MM.1S (cell line): ENCODE data around the gene LITAF.

Experiments
- DNase-seq: peaks from one replicate; pipeline ENCODE4 v3.0.0-alpha.2; 2015
- H2AFZ ChIP-seq: fragments of 300-600 bp; sonication (generic); 2 replicates; pipeline ENCODE4 v1.6.0; 2016; ENCODE audit warnings: antibody characterized with exemption, low read length
- H3F3A ChIP-seq: fragments of 300-600 bp; sonication (generic); 2 replicates; pipeline ENCODE4 v1.6.1; 2016; ENCODE audit warnings: mild to moderate bottlenecking, antibody characterized with exemption, low read length, moderate library complexity, mixed read lengths; ENCODE audit not compliant: insufficient read depth
- H3K27ac ChIP-seq: fragments of 300-600 bp; sonication (generic); 2 replicates; pipeline ENCODE4 v1.5.1; 2016; ENCODE audit warnings: mild to moderate bottlenecking, low read length
- H3K27me3 ChIP-seq: fragments of 300-600 bp; sonication (generic); replicated peaks from 2 replicates; pipeline ENCODE4 v1.6.0; 2016; ENCODE audit warnings: low read length; ENCODE audit not compliant: insufficient read depth
- H3K36me3 ChIP-seq: fragments of 300-600 bp; sonication (generic); replicated peaks from 2 replicates; pipeline ENCODE4 v1.6.1; 2016; ENCODE audit warnings: mild to moderate bottlenecking, low read length, mixed read lengths; ENCODE audit not compliant: insufficient read depth
- H3K4me1 ChIP-seq: fragments of 300-600 bp; sonication (generic); 2 replicates; pipeline ENCODE4 v1.6.1; 2016; ENCODE audit warnings: low read length, mixed read lengths
- H3K4me2 ChIP-seq: fragments of 300-600 bp; sonication (generic); 2 replicates; pipeline ENCODE4 v1.6.0; 2016; ENCODE audit warnings: low read depth, low read length
- H3K4me3 ChIP-seq: fragments of 300-600 bp; sonication (generic); 2 replicates; pipeline ENCODE4 v1.5.1; 2016; ENCODE audit warnings: low read length, mixed read lengths
- H3K79me2 ChIP-seq: fragments of 300-600 bp; sonication (generic); 2 replicates; pipeline ENCODE4 v1.6.1; 2016; ENCODE audit warnings: mixed run types, low read length, mixed read lengths
- H3K9ac ChIP-seq: fragments of 300-600 bp; sonication (generic); 2 replicates; pipeline ENCODE4 v1.6.1; 2016; ENCODE audit warnings: low read length, mixed read lengths
- H3K9me2 ChIP-seq: fragments of 300-600 bp; sonication (generic); replicated peaks from 2 replicates; pipeline ENCODE4 v1.6.1; 2016; ENCODE audit warnings: mild to moderate bottlenecking, low read length, mixed read lengths; ENCODE audit not compliant: insufficient read depth
- H3K9me3 ChIP-seq: fragments of 300-600 bp; sonication (generic); replicated peaks from 2 replicates; pipeline ENCODE4 v1.6.1; 2016; ENCODE audit warnings: mild to moderate bottlenecking, low read length, mixed read lengths; ENCODE audit not compliant: insufficient read depth
- H4K20me1 ChIP-seq: fragments of 300-600 bp; sonication (generic); 2 replicates; pipeline ENCODE4 v1.6.1; 2016; ENCODE audit warnings: mild to moderate bottlenecking, low read length, moderate library complexity, mixed read lengths; ENCODE audit not compliant: insufficient read depth
- CTCF ChIP-seq: fragments of 300-600 bp; sonication (generic); IDR thresholded peaks from 2 replicates; pipeline ENCODE4 v1.5.1; 2016; ENCODE audit warnings: antibody characterized with exemption, low read length, mixed read lengths
- EZH2 ChIP-seq: fragments of 300-600 bp; sonication (generic); optimal IDR thresholded peaks from 2 replicates; pipeline ENCODE3; 2017; ENCODE audit warnings: low read depth, mild to moderate bottlenecking, antibody characterized with exemption, low read length, mixed read lengths
- EZH2phosphoT487 ChIP-seq: fragments of 300-600 bp; sonication (generic); IDR thresholded peaks from 2 replicates; pipeline ENCODE4 v1.6.1; 2018; ENCODE audit warnings: antibody characterized with exemption, low read length

LITAF gene

GRCh38 chr16:11563493-11564040 is 23.2 kb downstream of the LITAF start:
- no peak overlapping the region for H3K4me2 ChIP-seq
- peaks cover 12% of the 10 kb centered on the region; the same call in 1 of the 2 replicates for H4K20me1 ChIP-seq
- H3K9me3 ChIP-seq: no peaks in the 10 kb centered on the region
- TF ChIP-seq EZH2 (no peak), CTCF (no peak), EZH2phosphoT487 (no peak)
- H3K9me2 ChIP-seq: no peaks in the 10 kb centered on the region
- H3K4me1 ChIP-seq: no peaks in the 10 kb centered on the region
- H3K79me2 ChIP-seq: peaks cover 97% of the 10 kb centered on the region
- H3K27ac ChIP-seq: no peak overlapping the region
- H3K4me3 ChIP-seq: no peak overlapping the region
- H2AFZ ChIP-seq: no peak overlapping the region
- H3K9ac ChIP-seq: no peak overlapping the region
- no peak for DNase-seq
- H3K36me3 ChIP-seq: no peaks in the 10 kb centered on the region
- no peaks in the 10 kb centered on the region for H3F3A ChIP-seq
- no peaks in the 10 kb centered on the region for H3K27me3 ChIP-seq

GRCh38 chr16:11562941-11563340 is 23.8 kb downstream of the LITAF start:
- H3K79me2 ChIP-seq: peaks cover 97% of the 10 kb centered on the region
- H3K4me2 ChIP-seq: no peak overlapping the region
- no peaks in the 10 kb centered on the region for H3F3A ChIP-seq
- no peak overlapping the region for H3K4me3 ChIP-seq
- H3K27ac ChIP-seq: no peak overlapping the region
- no peaks in the 10 kb centered on the region for H3K36me3 ChIP-seq
- no peak overlapping the region for H3K9ac ChIP-seq
- no peaks in the 10 kb centered on the region for H3K9me2 ChIP-seq
- no peaks in the 10 kb centered on the region for H3K4me1 ChIP-seq
- no peaks in the 10 kb centered on the region for H3K27me3 ChIP-seq
- no peaks in the 10 kb centered on the region for H3K9me3 ChIP-seq
- no peak for DNase-seq
- H4K20me1 ChIP-seq: peaks cover 12% of the 10 kb centered on the region; the same call in 1 of the 2 replicates
- no peak overlapping the region for H2AFZ ChIP-seq
- no peak for TF ChIP-seq CTCF
- TF ChIP-seq EZH2: no peak
- no peak for TF ChIP-seq EZH2phosphoT487

GRCh38 chr16:11562411-11562810 is 24.3 kb downstream of the LITAF start:
- no peaks in the 10 kb centered on the region for H3K36me3 ChIP-seq
- no peak for DNase-seq
- no peak overlapping the region for H3K4me2 ChIP-seq
- H2AFZ ChIP-seq: no peak overlapping the region
- H3K9me2 ChIP-seq: no peaks in the 10 kb centered on the region
- no peak overlapping the region for H3K9ac ChIP-seq
- H3K27me3 ChIP-seq: no peaks in the 10 kb centered on the region
- no peaks in the 10 kb centered on the region for H3F3A ChIP-seq
- TF ChIP-seq EZH2phosphoT487 (no peak), EZH2 (no peak), CTCF (no peak)
- H4K20me1 ChIP-seq: peaks cover 12% of the 10 kb centered on the region; the same call in 1 of the 2 replicates
- H3K4me1 ChIP-seq: no peaks in the 10 kb centered on the region; the same call in 1 of the 2 replicates
- H3K9me3 ChIP-seq: no peaks in the 10 kb centered on the region
- no peak overlapping the region for H3K4me3 ChIP-seq
- H3K79me2 ChIP-seq: peaks cover 97% of the 10 kb centered on the region
- H3K27ac ChIP-seq: no peak overlapping the region
